ENCODE data around the gene OR8K5. TPM values are rescaled to one million over a fixed set of nuclear protein-coding genes. Genes with fewer than 3 reads are reported as not detected.
"Not testable (repeated sequence)": the region's sequence is repeated elsewhere in the genome, so short reads cannot be mapped to it uniquely, and the experiment has no call there.

OR8K5 gene
- total and polyA plus RNA-seq, 2 donors (not counting 3 experiments of a cell fraction or from before 2014, with no cell fraction given), result not detected

DNA sequence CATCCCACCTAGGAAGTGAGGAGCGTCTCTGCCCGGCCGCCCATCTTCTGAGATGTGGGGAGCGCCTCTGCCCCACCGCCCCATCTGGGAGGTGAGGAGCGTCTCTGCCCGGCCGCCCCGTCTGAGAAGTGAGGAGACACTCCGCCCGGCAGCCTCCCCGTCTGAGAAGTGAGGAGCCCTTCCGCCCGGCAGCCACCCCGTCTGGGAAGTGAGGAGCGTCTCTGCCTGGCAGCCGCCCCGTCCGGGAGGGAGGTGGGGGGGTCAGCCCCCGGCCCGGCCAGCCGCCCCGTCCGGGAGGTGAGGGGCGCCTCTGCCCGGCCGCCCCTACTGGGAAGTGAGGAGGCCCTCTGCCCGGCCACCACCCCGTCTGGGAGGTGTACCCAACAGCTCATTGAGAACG, 16.4 kb downstream of the OR8K5 start:
- H4K20me1 ChIP-seq (replicated peaks; ENCODE audit: control insufficient read depth, extremely low read depth, insufficient read depth, low read length); BruUV-seq (replicated peaks); H3K79me2 ChIP-seq (ENCODE audit: control insufficient read depth, insufficient read depth, low read length); dilution Hi-C loops (cut with MboI; ENCODE audit: extremely low pct_ligation_motif_present, low sequenced_read_pairs); H2AFZ ChIP-seq (ENCODE audit: low read depth, low read length); H3K36me3 ChIP-seq (ENCODE audit: control insufficient read depth in 2 of 2, extremely low read depth in 1 of 2, insufficient read depth in 2 of 2, low read length in 2 of 2); H3K9me3 ChIP-seq (replicated peaks; ENCODE audit: control insufficient read depth, insufficient read depth, low read length); DNase-seq (ENCODE audit: low read depth, low spot score); FAIRE-seq; H3K27me3 ChIP-seq (ENCODE audit: control insufficient read depth in 2 of 2, insufficient read depth in 2 of 2, low read length in 2 of 2); H3K27ac ChIP-seq (ENCODE audit: insufficient read depth, low read depth, low read length); H3K9me1 ChIP-seq (replicated peaks; ENCODE audit: control insufficient read depth, extremely low read depth, insufficient read depth, low read length); POLR2A ChIA-PET; CTCF ChIA-PET; H3K4me3 ChIP-seq (replicated peaks in 1 of 3; ENCODE audit: insufficient read depth in 1 of 3, low read depth in 1 of 3, low read length in 3 of 3); H3K4me1 ChIP-seq (ENCODE audit: control insufficient read depth, extremely low read depth, insufficient read depth, low read length); H3K4me2 ChIP-seq (ENCODE audit: insufficient read depth, low read length); H3K9ac ChIP-seq (replicated peaks; ENCODE audit: extremely low read depth, insufficient read depth, low read length); intact Hi-C loops (cut with micrococcal nuclease): not testable (repeated sequence)

GRCh38 chr11:56140151-56140661, 19.9 kb downstream of the OR8K5 start, which contains the start of gene OR8J3:
TSS of gene OR8J3 (minus strand) at chr11:56140201. CDS start at chr11:56137718, 2,483 bp downstream.
- H3K9me1 ChIP-seq (replicated peaks; ENCODE audit: control insufficient read depth, extremely low read depth, insufficient read depth, low read length), result no peaks in the 10 kb centered on the region
- no peak within 1 kb of the TSS for H2AFZ ChIP-seq (ENCODE audit: low read depth, low read length)
- dilution Hi-C loops (cut with MboI; ENCODE audit: extremely low pct_ligation_motif_present, low sequenced_read_pairs), result no loop called here
- no TSS peak for BruUV-seq (replicated peaks)
- H3K4me1 ChIP-seq (ENCODE audit: control insufficient read depth, extremely low read depth, insufficient read depth, low read length), result no peaks in the 10 kb centered on the region
- H3K9me3 ChIP-seq (replicated peaks; ENCODE audit: control insufficient read depth, insufficient read depth, low read length), result peaks cover 6% of the 10 kb centered on the region
- H3K4me2 ChIP-seq (ENCODE audit: insufficient read depth, low read length), result no peak within 1 kb of the TSS
- H4K20me1 ChIP-seq (replicated peaks; ENCODE audit: control insufficient read depth, extremely low read depth, insufficient read depth, low read length), result no peaks in the 10 kb centered on the region
- H3K79me2 ChIP-seq (ENCODE audit: control insufficient read depth, insufficient read depth, low read length), result no peaks in the 10 kb centered on the region
- intact Hi-C loops (cut with micrococcal nuclease), result no loop called here
- ChIA-PET CTCF (no interaction called here), POLR2A (no interaction called here)
- TF ChIP-seq MYC (IDR thresholded peaks at IDR 0.05; ENCODE audit: low read depth, low read length) (no peak), EZH2 (IDR thresholded peaks at IDR 0.05; ENCODE audit: borderline replicate concordance, low read depth, low read length, severe bottlenecking) (no peak), POLR2A (IDR thresholded peaks at IDR 0.05; ENCODE audit: low read depth, low read length) (no peak)
- TF ChIP-seq, protein P1, sequence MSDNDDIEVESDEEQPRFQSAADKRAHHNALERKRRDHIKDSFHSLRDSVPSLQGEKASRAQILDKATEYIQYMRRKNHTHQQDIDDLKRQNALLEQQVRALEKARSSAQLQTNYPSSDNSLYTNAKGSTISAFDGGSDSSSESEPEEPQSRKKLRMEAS (IDR thresholded peaks at IDR 0.05; ENCODE audit: insufficient read depth, insufficient read length), result no peak
- FAIRE-seq (no peak), DNase-seq (ENCODE audit: low read depth, low spot score) (no peak)
- H3K36me3 ChIP-seq (ENCODE audit: control insufficient read depth in 2 of 2, extremely low read depth in 1 of 2, insufficient read depth in 2 of 2, low read length in 2 of 2), result no peaks in the 10 kb centered on the region
- no peak within 1 kb of the TSS for H3K4me3 ChIP-seq (replicated peaks in 1 of 3; ENCODE audit: insufficient read depth in 1 of 3, low read depth in 1 of 3, low read length in 3 of 3)
- no peak within 1 kb of the TSS for H3K9ac ChIP-seq (replicated peaks; ENCODE audit: extremely low read depth, insufficient read depth, low read length)
- no peak within 1 kb of the TSS for H3K27ac ChIP-seq (ENCODE audit: insufficient read depth, low read depth, low read length)
- H3K27me3 ChIP-seq (ENCODE audit: control insufficient read depth in 2 of 2, insufficient read depth in 2 of 2, low read length in 2 of 2), result no peaks in the 10 kb centered on the region

Measured in endothelial cell of umbilical vein (primary cell).